Raji (cell line): ENCODE measurements around the gene SLC49A3.

ENCODE experiments used
- POLR2A ChIP-seq: IDR thresholded peaks from 2 replicates; pipeline ENCODE4 v1.6.1; 2011; ENCODE audit warnings: low read depth, low read length, control low read depth; ENCODE audit not compliant: insufficient read depth

SLC49A3 gene

GRCh38 chr4:688854-689681, at the start of gene SLC49A3:
SLC49A3 (minus strand) TSS chr4:689151; CDS start chr4:689127, 24 bp downstream.
- no peak for TF ChIP-seq POLR2A

DNA sequence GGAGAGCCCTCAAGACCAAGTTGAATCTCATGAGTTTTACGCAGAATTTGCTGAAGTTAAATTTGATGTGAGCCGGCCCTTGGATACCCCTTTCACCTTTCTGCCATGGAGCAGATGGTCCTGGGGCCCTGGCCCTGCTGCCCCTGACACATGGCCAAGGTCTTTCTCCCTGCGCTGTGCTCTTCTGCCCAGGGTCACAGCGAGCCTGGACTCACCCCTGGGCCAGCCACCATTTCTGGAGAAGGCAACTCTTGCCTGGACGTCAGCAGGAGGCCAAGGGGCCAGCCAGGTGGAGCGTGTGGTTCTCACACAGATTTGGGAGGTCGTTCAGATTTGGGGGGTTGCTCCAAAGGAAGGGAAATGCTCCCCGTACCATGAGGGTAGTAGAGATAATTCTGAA, 46.6 kb upstream of the SLC49A3 start:
- TF ChIP-seq POLR2A = no peak

GRCh38 chr4:734951-735350, 46.0 kb upstream of the SLC49A3 start:
- no peak for TF ChIP-seq POLR2A

GRCh38 chr4:734075-734474, 45.1 kb upstream of the SLC49A3 start:
- TF ChIP-seq POLR2A = no peak

DNA sequence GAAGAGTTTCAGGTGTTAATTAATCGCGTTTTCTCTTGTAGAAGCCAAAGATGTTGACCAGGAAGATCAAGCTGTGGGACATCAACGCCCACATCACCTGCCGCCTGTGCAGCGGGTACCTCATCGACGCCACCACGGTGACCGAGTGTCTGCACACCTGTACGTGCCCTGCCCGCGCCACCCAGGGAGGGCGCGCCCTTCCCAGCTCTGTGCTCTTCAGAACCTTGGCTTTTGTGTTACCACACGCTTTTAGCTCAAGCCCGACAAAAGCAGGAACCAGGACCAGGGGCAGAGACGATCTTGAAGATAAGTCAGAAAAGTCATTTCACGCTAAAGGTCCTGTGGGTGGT, 44.7 kb upstream of the SLC49A3 start:
- no peak for TF ChIP-seq POLR2A

GRCh38 chr4:732911-733630, 44.1 kb upstream of the SLC49A3 start:
- no peak for TF ChIP-seq POLR2A

GRCh38 chr4:732486-732885, 43.5 kb upstream of the SLC49A3 start:
- no peak for TF ChIP-seq POLR2A

DNA sequence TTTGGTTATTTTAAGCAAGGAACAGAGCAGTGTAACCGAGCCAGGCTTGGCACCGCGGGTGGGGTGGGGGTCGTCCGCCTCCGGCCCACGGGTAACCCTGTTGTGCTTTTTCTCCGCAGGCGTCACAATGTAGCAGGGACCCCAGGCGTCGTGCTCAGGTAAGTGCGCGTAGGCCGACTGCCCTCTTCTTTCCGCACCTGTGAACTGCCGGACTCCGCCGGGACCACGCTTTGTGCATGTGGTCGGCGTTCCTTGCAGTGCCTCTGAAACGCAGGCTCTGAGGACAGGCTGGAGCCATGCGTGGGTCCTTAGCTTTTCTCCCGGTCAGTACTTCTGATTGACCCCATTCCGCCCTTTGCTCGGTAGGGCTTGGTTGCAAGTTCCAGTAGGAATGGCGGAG, 41.6 kb upstream of the SLC49A3 start:
- TF ChIP-seq POLR2A = no peak

DNA sequence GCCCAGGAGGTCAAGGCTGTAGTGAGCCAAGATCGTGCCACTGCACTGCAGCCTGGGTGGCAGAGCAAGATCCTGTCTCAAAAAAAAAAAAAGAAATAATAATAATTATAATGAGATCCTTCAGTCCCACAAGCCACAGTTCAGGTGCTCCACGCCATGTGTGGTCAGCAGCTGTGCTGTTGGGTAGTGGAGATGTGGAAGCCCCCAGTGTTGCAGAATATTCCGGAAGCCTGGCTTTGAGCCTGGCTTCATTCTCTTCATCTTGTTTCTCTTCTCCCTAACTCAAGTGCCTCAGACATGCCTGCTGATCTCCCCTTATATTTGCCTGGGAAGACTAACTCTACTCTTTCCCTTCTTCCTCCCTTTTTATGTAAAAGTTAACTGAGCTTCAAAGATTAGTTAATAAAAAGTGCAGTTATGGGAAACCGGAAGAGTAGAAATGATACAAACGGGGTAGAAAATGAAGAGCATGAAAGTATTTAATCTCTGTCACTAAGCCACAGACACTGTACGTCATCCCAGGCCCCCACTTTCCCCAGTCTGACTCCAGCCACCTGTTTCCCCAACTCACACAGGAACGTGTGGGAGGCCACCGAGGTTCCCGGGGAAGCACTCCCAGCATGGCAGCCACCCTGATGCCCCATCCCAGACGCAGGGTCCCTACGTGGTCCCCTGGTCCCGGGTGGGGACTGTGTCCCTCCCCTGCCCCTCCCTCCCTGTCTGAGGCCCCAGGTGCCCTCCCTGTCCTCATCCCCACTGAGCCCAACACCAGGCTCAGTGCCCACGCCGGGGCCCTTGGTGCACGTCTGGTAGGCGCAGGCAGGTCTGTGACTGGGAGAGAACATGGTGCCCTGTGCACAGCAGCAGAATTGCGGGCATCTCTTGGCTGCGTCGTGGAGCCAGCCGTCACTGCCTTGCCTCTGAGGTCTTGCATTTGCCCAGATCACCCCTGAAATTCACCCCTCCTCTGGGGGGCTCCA, 40.7 kb upstream of the SLC49A3 start:
- no peak for TF ChIP-seq POLR2A

GRCh38 chr4:727576-727975, 38.6 kb upstream of the SLC49A3 start:
- no peak for TF ChIP-seq POLR2A

- TF ChIP-seq POLR2A = no peak
Observed at GRCh38 chr4:726838-727237, 37.9 kb upstream of the SLC49A3 start.

DNA sequence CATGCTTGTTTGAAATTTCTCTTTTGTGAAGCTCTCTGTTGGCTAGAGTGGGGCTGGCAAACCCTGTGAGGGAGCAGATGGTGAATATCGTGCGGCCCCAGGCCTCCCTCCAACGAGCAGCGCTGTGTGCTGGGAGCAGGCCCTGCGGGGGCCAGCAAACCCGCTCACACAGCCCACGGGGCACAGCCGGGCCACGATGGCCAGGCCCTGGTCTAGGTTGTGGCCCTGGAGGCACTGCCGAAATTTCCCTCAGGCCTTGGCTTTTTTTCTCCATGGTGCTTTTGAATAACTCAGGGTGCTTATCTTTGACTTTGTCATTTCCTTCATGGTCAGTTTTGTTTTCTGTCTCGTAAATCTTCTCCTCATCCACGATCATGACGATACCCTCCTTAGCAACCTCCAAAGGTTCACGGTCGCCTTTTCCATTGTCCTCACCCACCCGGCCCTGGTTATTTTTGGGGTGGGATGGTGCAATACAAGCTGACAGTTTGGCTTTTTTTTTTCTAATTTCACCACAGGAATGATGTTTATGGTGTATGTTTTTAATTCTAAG, 37.4 kb upstream of the SLC49A3 start:
- no peak for TF ChIP-seq POLR2A

DNA sequence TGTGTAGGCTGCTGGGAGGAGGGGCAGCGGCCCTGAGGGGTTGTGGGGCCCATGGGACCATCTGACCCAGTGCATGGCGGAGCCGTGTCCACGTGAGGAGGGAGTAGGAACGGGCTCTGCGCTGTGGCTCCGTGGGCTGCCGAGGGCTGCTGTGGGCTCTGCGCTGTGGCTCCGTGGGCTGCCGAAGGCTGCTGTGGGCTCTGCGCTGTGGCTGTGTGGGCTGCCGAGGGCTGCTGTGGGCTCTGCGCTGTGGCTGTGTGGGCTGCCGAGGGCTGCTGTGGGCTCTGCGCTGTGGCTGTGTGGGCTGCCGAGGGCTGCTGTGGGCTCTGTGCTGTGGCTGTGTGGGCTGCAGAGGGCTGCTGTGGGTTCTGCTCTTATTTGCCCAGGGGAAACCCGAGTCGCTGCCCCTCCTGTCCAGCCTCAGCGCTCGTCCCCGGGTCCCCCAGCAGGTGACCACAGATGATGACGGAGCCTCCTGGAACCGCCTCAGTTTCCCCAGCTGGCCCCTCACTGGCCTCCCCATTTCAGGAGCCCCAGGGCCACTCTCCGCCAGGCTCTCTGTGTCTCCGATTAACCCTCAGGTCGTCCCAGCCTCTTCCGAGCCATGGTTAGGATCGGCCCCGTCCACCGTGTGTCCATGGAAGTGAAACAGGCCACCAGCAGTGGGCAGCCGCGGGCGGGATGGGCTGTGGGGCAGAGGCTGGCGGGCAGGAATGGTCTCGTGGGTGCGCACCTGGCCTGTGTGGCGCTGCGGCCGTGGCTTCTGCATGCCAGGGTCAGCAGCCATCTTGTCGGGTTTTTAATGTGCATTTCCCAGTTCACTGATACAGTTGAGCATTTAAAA, 36.7 kb upstream of the SLC49A3 start:
- TF ChIP-seq POLR2A = no peak
